HG02981 (cell line): Measurements from ENCODE around the gene ARHGAP28.

ENCODE experiments used
- ATAC-seq: cut with Tn5 transposase; IDR thresholded peaks from one replicate; pipeline ENCODE4 v1.9.1; 2021; ENCODE audit warnings: mild to moderate bottlenecking, moderate library complexity; ENCODE audit not compliant: unreplicated experiment

The ARHGAP28 gene

DNA sequence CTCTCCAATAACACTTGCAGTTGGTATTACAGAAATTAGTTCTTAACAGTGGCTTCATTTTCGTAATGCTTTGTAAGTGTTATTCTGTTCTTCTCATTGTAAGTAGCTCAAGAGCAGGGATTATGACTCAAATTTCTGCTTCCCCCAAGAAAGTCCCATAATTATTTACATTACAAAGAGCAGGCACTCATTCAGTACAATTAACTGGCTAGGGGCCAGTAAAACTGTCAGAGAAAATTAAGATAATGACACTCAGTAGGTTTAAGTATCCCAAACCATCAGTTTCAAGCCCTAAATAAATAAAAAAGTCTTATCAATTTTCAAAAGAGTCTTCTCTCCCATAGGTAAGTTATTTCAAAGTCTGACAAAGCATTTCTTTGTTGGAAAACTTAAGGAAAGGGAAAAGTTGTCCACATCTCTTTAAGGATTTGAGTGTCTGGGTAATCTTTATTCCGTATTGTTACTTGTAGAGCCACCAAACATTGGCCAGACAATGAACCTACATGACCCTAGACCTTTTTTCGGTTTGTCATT lies 137.1 kb downstream of the ARHGAP28 start:
- ATAC-seq = no peak

DNA sequence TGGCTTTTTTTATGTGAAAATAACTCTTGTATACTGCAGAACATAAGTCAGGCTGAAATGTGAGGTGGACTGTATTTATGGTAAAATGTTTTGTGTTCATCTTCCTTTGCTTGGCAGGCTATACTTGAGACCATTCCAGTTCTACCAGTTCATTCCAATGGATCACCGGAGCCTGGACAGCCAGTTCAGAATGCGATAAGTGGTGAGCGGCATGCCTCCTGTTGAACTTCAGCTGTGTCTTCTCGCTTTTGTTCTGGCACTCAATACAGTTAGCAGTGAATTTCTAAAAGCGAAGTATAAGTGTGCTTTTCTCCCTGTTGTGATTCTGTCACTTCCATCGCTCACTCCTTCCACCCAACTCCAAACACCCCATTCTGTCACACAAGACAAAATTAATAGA lies 138.5 kb downstream of the ARHGAP28 start:
- ATAC-seq = no peak

DNA sequence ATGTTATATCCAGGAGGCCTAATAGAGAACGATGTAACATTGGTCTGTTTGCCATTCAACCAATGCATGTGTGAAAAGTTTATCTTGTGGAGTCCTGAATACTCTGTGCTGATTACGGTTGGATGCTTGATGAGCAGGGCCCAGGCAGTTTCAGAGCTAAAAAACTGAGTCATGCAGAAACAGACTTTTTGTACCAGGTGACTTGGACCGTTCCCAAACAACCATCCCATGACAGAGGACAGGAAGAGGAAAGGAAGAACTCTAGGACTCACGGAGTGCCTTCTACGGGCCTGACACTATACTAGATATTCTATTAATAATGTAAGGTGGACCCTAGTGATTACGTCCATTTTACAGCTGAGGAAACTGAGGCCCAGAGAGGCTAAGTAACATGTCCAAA lies 142.1 kb downstream of the ARHGAP28 start:
- no peak for ATAC-seq

DNA sequence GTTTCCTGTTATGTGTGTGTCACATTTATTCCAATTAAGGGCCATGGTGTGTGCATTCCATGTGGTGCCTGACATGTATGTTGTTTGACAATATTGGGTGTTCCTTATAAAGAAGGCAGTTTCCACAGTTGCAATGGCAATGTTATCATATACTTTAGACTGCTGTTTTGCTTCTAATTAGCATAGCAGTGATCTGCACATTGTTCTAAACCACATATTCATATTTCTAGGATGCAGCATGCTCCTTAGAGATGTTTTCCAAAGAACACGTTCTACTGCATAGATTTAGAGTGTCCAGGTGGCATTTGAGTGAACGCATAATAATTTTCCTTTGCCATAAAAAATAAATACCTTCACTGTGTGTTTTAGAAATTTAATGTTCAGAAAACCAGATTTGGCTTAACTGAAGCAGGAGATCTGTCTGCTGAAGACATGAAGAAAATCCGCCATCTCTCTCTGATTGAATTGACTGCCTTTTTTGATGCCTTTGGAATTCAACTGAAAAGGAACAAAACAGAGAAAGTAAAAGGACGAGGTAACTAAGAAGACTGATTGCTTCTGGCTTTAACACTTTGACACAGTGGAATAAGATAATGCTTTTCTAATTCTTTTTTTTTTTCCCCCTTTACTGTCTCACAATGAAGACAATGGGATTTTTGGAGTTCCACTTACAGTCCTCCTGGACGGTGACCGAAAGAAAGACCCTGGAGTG lies 143.7 kb downstream of the ARHGAP28 start:
- no peak for ATAC-seq

DNA sequence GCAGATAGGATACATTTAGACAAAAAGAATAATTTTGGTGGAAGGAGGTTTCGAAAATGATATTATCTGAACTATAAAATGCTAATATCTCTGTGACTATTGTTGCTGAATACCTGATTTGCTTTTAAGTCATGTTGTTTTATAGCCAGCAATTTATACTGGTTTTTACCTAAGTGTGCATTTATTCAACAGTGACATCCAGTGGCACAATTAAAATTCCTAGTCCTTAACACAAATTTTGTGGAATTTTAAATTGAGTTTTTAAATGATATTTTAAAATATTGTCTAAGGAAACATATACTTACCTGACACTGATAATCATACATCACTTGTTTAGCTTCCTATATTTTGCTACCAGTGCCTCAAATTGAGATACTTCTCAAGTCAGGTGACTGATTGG lies 144.8 kb downstream of the ARHGAP28 start:
- no peak for ATAC-seq

DNA sequence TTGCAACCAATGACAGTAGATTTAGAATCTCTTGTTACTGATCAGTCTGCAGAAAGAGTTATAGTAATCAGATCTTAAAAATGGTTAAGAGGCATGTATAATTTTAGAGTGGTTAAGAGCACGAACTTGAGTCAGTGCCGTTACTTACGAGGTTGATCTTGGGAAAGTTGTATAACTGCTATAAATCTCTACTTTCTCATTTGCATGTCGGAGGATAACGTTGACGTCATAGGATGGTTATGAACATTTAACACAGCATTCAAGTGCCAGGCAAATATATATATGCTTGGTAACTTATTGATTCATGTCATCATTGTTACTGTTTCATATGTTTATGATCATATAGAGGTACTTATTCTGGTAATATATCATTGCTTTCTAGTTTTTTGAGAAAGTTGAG lies 146.2 kb downstream of the ARHGAP28 start:
- no peak for ATAC-seq

DNA sequence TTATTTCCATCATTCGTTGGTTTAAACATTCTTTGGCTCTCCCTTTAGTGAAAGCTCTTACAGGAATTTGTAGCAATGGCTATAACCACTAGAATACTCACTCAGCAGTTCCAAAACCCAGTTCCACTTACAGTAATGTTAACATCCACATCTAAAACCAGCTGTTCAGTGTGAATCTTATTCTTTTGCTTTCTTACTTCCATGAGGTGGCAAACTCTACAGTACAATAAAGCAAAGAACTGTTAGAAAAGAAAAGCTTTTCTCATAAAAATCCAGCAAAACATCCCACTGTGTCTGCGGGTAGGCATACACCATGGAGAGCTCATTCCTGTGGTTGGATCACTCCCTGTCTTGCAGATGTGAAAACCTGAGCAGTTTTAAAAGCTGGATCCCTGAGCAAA lies 147.1 kb downstream of the ARHGAP28 start:
- no peak for ATAC-seq

DNA sequence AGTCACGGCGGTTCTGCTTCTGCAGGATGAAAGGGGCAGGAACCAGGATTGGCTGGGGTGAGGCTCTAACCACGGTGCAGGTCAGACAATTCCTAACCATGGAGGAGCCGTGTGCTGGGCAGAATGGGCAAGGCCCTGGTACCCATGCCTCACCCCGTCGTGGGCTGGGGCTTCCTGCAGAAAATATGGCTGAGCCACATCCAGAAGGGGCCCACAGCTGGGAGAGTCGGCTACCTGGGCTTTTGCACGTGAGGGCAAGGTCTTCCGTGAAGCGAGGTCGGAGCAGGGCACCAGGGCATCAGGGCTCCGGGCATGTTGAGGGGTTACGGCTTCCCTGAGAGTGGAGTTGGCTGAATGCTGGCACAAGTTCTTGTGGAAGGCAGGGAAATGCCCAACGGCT lies 147.8 kb downstream of the ARHGAP28 start:
- ATAC-seq = no peak

DNA sequence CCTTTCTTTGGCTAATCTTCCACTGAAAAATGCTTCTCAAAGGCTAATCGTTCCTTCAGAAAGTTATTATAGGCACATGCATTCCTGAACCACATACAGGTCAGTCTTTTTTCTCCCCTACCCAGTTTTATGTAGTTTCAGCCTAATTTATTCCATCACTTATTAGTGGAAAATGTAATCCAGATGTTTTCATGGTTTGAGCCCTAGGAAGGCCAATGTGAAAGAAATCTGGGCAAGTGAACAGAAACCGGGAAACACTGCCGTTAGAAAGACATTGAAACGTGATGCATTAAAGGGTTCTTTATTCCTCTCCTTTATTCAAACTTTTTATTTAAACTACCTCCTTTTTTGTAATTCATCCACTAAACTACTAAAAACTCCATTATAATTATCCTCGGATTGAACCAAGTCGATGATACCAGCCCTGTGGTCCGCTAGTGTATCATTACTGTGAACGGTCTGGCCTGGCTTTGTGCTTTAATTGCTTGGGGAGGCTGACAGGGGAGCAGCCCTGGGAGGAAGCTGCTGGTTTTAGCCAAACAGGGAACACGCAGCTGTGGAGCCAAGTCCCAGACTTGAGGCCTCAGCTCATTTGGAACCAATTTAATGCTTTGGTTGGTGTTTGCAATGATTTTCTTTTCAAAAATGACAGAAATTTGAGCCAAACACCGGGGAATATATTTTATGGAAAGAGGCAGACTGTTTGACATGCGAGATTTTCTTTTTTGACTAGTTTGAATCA lies 149.2 kb downstream of the ARHGAP28 start:
- no peak for ATAC-seq

DNA sequence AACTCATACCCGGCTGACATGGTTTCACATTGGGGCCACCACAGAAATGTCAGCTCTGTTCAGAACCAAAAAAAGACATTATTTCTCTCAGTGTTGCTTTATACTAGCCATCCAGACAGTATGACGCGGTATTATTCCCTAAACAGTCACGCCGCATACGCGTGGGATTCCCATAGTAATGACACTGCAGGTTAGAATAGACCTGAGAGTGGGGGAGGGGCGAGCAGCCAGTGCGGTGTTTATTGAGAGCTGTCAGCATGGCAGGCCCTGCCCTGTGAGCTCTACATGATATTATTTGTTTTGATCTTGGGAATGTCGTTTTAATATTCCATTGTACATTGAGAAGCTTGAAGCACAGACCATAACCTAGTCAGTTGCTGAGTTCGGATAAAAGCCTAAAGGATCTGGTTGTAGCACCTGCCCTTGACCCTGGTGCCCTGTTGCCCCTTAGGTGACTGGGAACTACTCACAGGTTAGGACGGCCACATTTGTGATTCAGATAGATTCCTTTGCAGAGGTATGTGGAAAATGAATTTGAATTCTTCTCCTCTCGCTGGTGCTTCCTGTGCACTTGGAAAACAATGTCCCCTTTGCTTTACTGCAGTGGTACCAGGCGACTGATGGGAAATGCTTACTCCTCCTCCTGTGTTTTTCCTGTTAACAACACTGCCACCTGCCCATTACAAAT lies 150.1 kb downstream of the ARHGAP28 start:
- no peak for ATAC-seq

DNA sequence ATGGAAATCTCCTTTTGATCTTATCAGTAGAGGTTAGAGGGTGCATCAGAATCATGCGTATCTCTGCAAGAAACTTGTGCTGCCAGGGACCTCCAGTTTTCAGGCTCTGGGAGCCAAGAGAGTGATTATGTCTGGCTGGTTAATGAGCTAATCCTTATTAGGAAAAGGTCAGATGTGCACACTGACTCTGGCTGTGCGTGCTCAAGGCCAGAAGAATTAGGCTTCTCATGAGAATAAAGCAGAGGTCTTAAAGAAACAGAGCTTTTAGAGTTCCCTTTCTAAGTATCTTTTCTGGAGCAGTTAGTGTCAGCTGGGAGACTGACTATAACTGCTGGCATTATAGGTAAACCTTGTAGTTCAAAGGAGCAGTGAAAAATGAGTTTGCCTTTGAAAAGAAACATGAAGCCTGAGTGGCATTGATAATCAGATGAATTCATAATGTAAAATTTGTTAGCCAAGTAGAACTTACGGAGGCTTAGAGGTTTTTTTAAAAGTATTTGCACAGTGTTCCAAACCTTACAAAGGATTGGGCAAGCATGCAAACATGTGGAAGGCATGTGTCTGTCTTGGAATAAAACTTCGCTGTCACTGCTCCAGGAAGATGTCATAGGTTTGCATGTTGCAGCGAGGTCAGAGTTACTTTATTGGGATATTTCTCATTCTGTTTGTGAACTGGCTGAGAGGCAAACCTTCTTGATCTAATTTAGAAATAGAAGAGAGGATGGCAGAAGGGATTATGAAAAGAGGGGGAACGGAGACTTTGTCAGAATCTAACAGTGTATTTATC lies 151.7 kb downstream of the ARHGAP28 start:
- no peak for ATAC-seq

DNA sequence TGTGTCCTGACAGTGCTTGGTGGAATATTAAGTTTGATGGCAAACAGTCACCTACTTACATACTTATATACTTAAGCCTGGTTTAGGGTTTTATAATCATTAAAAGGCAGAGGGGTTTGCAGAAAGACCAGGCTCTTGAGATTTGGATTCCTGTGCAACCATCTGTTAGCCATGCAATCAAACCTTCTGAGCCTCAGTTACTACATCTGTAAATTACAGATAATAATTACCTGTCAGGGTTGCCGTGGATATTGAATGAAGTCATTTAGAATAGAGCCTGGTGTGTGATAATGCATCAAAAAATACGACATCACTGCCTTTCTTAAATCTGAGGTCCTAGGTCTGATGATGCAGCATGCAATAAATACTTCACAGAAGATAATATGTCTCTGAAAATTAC lies 152.9 kb downstream of the ARHGAP28 start:
- ATAC-seq = no peak

DNA sequence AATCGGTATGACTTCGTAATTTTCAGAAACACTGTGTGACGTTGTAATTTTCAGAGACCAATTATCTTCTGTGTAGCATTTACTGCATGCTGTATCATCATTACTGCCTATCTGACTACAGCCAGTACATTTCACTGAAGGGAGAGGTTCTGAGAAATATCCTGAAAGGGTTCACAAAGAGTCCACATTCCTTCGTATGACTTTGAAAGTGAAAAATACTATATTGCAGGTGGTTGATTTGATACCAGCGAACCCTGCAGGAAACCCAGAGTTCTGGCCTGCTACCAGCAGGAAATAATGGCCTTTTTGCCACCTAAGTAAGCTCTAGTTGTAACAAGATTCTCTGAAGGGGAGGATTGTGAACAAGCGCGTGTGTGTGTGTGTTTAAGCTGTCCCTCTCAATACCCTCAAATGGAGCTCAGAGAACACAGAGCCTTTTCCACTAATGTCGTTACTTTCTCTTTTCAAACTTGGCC lies 155.5 kb downstream of the ARHGAP28 start:
- ATAC-seq = no peak

DNA sequence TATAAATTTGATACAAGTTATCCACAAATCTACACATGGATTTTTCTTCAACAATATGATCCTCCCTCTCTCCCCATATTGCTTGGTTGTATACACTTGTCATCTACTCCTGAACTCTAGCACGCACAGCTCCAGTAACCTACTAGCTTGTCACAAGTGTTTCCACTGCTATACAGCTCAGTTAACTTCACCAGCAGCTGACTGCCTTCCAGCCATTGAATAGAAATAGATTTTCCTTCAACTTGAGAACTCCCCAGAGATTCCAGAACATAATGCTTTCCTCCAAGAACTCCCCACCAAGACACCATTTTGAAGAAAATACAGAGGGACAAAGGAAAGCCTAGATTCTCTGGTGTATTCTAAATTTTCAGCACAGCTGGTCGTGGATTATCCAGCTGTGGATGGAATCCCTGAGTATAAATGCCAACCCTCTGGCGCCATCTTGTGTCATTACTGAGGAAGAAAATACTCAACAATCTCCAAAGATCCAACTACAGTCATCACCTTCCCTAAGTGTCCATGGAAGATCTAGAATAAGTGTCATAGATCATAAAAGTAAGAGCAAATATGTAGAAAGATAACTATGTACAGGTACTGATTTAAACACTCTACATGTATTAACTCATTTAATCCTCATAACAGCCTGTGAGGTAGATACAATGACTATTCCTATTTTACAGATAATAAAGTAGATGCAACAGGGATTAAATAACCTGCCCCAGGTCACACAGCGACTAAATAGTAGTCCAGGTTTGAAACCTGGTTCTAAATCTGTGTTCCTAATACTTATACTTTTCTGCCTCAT lies 156.7 kb downstream of the ARHGAP28 start:
- no peak for ATAC-seq

DNA sequence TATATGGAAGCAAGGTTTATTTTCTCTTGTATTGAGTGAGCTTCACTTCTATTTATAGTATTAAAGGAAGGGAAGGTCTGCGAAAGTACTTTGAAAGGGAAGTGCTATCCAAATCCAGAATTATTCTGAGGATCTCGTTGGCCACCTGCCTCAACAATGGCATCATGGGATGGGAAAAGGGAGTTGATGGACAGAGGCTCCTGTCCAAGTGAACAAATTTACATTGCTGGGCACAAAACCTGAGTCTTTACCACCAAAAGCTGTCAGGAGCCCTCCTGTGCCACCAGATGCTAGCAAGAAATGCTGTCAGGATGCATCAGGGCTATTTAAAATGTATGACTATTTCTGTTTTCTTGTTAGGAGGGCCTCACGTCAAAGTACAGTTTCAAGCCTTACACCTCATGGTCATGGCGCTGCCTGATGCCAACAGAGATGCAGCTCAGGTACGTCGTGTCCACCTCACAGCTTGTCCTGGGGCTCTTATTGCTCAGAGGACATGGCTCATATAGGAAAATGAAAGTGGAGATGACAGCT lies 157.3 kb downstream of the ARHGAP28 start:
- no peak for ATAC-seq

DNA sequence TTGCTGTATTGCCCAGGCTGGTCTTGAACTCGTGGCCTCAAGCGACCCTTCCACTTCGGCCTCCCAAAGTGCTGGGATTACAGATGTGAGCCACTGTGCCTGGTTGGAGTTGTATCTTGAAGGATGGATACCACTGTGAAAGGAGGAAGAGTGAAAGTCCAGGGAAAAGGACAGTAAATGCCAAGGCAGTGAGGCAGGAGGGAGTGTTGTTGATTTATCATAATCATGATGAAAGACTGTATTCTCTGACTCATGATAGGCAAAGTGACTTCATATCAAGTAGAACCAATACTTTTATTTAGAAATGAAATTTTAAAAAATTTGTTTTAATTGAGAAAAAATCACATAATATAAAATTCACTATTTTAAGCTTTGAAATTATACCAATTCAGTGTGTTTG lies 162.3 kb downstream of the ARHGAP28 start:
- no peak for ATAC-seq

DNA sequence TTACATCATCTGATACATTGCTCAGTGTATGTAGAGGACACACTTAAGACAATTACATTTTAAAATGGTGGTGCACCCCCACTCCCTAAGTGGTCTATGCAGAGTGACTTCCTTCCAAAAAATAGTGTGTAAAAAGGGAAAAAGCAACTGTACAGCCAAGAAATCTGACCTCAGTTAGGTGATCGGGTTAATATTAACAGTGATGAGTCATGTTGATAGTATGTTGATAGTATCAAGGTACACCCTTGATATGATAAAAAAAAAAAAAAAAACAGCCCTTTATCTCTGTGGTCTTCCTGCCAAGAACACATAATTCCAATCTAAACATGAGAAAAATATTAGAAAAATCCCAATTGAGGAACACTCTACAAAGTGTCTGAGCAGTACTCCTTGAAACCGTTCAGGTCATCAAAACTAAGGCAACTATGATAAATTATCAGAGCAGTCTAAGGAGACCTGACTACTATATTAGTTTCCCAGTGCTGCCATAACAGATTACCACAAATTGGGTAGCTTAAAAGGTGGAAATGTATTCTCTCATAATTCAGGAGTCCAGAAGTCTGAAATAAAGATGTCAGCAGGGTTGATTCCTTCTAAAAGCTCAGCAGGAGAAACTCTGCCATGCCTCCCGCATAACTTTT lies 171.9 kb downstream of the ARHGAP28 start:
- no peak for ATAC-seq

DNA sequence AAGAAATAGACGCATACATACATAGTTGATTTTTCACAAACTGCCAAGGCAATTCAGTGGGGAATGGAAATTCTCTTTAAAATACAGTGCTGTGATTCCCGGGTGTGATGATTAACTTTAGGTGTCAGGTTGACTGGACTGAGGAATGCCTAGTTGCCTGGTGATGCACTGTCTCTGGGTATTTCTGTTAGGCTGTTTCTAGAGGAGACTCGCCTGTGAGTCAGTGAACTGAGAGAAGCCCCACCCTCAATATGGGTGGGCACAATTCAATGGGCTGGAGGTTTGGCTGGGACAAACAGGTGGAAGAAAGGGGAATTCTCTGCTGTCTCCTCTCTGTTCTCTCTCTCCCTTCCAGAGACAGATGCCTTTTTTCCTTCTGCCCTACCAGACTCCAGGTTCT lies 187.6 kb downstream of the ARHGAP28 start:
- no peak for ATAC-seq
